IMR-90 (cell line): ENCODE measurements around the gene LRRC9.

Experiments used
- CTCF ChIP-seq: conservative IDR thresholded peaks from 2 replicates; pipeline ENCODE4 v1.5.1; 2012; ENCODE audit warnings: mild to moderate bottlenecking, low read depth, low read length, improper control_type of control experiment
- MAFK ChIP-seq: IDR thresholded peaks from 2 replicates; pipeline ENCODE4 v1.6.1; 2012; ENCODE audit warnings: low read depth, low read length, improper control_type of control experiment
- NFE2L2 ChIP-seq: fragments of 150-350 bp; IDR thresholded peaks from 2 replicates; pipeline ENCODE4 v1.6.1; 2016; ENCODE audit warnings: low read depth, mild to moderate bottlenecking, low read length
- POLR2A ChIP-seq: IDR thresholded peaks from 2 replicates; pipeline ENCODE4 v1.6.1; 2012; ENCODE audit warnings: mild to moderate bottlenecking, low read depth, low read length
- RAD21 ChIP-seq: IDR thresholded peaks from 2 replicates; pipeline ENCODE4 v1.6.1; 2012; ENCODE audit warnings: low read length, improper control_type of control experiment

GRCh38 chr14:60094306-60094897 is 174.5 kb downstream of the LRRC9 start:
- TF ChIP-seq CTCF (no peak), MAFK (no peak), POLR2A (no peak), NFE2L2 (no peak), RAD21 (no peak)
